ENCODE results near the gene GBP1.
A peak's percentile ranks its signal among the peaks of the same experiment; 100 is the strongest.

Gene GBP1

GRCh38 chr1:89100412-89100811, 35.4 kb upstream of the GBP1 start:
- no peak for DNase-seq (ENCODE audit: extremely low read depth, low read depth)
- TF ChIP-seq CTCF (IDR thresholded peaks at IDR 0.05; ENCODE audit: low read depth, low read length, missing control alignments), result no peak
- no peak overlapping the region for H3K4me3 ChIP-seq (replicated peaks; ENCODE audit: low read depth, low read length)

GRCh38 chr1:89098857-89099256, 33.8 kb upstream of the GBP1 start:
- TF ChIP-seq CTCF (IDR thresholded peaks at IDR 0.05; ENCODE audit: low read depth, low read length, missing control alignments), result no peak
- DNase-seq (ENCODE audit: extremely low read depth, low read depth), result no peak
- H3K4me3 ChIP-seq (replicated peaks; ENCODE audit: low read depth, low read length), result no peak overlapping the region

- TF ChIP-seq CTCF (IDR thresholded peaks at IDR 0.05; ENCODE audit: low read depth, low read length, missing control alignments), result no peak
- DNase-seq (ENCODE audit: extremely low read depth, low read depth), result no peak
- H3K4me3 ChIP-seq (replicated peaks; ENCODE audit: low read depth, low read length), result no peak overlapping the region
Observed at GRCh38 chr1:89095737-89096136, 30.7 kb upstream of the GBP1 start.

- DNase-seq (ENCODE audit: extremely low read depth, low read depth), result no peak
- TF ChIP-seq CTCF (IDR thresholded peaks at IDR 0.05; ENCODE audit: low read depth, low read length, missing control alignments), result no peak
- no peak overlapping the region for H3K4me3 ChIP-seq (replicated peaks; ENCODE audit: low read depth, low read length)
Observed at GRCh38 chr1:89089962-89090361, 25.0 kb upstream of the GBP1 start.

- DNase-seq (ENCODE audit: extremely low read depth, low read depth), result no peak
- no peak for TF ChIP-seq CTCF (IDR thresholded peaks at IDR 0.05; ENCODE audit: low read depth, low read length, missing control alignments)
- no peak overlapping the region for H3K4me3 ChIP-seq (replicated peaks; ENCODE audit: low read depth, low read length)
Observed at GRCh38 chr1:89088572-89088971, 23.6 kb upstream of the GBP1 start.

- TF ChIP-seq CTCF (IDR thresholded peaks at IDR 0.05; ENCODE audit: low read depth, low read length, missing control alignments), result no peak
- no peak overlapping the region for H3K4me3 ChIP-seq (replicated peaks; ENCODE audit: low read depth, low read length)
Observed at GRCh38 chr1:89087241-89087640, 22.2 kb upstream of the GBP1 start.

GRCh38 chr1:89085781-89086180, 20.8 kb upstream of the GBP1 start:
- no peak overlapping the region for H3K4me3 ChIP-seq (replicated peaks; ENCODE audit: low read depth, low read length)
- peak; percentile 49 for TF ChIP-seq CTCF (IDR thresholded peaks at IDR 0.05; ENCODE audit: low read depth, low read length, missing control alignments)
- no peak for DNase-seq (ENCODE audit: extremely low read depth, low read depth)

More at GRCh38 chr1:89087241-89087640, 22.2 kb upstream of the GBP1 start:
- no peak for DNase-seq (ENCODE audit: extremely low read depth, low read depth)
